GM12878 (cell line): ENCODE results near the gene PLEKHJ1. TPM values are rescaled to one million over a fixed set of nuclear protein-coding genes. Genes with fewer than 3 reads are reported as not detected.
A peak's percentile ranks its signal among the peaks of the same experiment; 100 is the strongest.

Source experiments
- ATAC-seq: fragments of 200-7000 bp; cut with Tn5 transposase; 3 replicates; pipeline ENCODE4 v1.9.1; 2020; ENCODE audit warnings: mild to moderate bottlenecking, moderate library complexity
- BruUV-seq: library from RNA; stranded (reverse); fragments of 400-500 nt; replicated peaks from 2 replicates; lab custom pipeline; 2021; lab: Mats Ljungman, UMichigan
- CTCF ChIA-PET: fragments of 300-600 bp; sonication (Branson Sonifier 250); formaldehyde crosslinking; extraction: SDS; loops from one replicate; lab custom pipeline; 2021; ENCODE audit warnings: inconsistent platforms; lab: Yijun Ruan, JAX
- POLR2A ChIA-PET: fragments of 350-600 bp; formaldehyde crosslinking; extraction: SDS; loops from one replicate; lab custom pipeline; 2021; ENCODE audit warnings: inconsistent platforms; lab: Charles Lee
- RAD21 ChIA-PET: fragments of 300-600 bp; sonication (Branson Sonifier 250); formaldehyde crosslinking; loops from one replicate; lab custom pipeline; 2023; ENCODE audit warnings: antibody characterized with exemption; ENCODE audit not compliant: unreplicated experiment; lab: Charles Lee
- SMC1A ChIA-PET: fragments of 300-600 bp; sonication (Branson Sonifier 250); formaldehyde crosslinking; loops from one replicate; lab custom pipeline; 2023; ENCODE audit not compliant: unreplicated experiment, uncharacterized antibody; lab: Charles Lee
- DNase-seq: peaks from one replicate; pipeline ENCODE4 v3.0.0-alpha.2; 2011; ENCODE audit warnings: low read depth, low spot score
- FAIRE-seq: peaks from 3 replicates; lab custom pipeline; 2011; peaks lifted over from hg19 to GRCh38; lab: Jason Lieb, UNC
- H2AFZ ChIP-seq: 2 replicates; pipeline ENCODE4 v1.6.0; 2011; ENCODE audit warnings: low read depth, low read length, control low read depth; ENCODE audit not compliant: control insufficient read depth
- H3K27ac ChIP-seq: 2 replicates; pipeline ENCODE4 v1.5.1; 2011; ENCODE audit warnings: control low read depth; ENCODE audit not compliant: control insufficient read depth, insufficient read depth
- H3K27me3 ChIP-seq, 2 experiments: replicated peaks in 1 of 2; 2 replicates each; pipeline versions ENCODE4 v1.6.0 to v1.6.1; 2011; ENCODE audit warnings: low read length in 1 of 2; ENCODE audit not compliant: control insufficient read depth in 2 of 2, insufficient read depth in 2 of 2
- H3K36me3 ChIP-seq, 2 experiments: 2 replicates each; pipeline ENCODE4 v1.5.1; 2011; ENCODE audit warnings: low read length in 1 of 2; ENCODE audit not compliant: control insufficient read depth in 2 of 2, insufficient read depth in 2 of 2
- H3K4me1 ChIP-seq: 2 replicates; pipeline ENCODE4 v1.6.1; 2011; ENCODE audit warnings: mild to moderate bottlenecking, low read length, moderate library complexity, mixed read lengths; ENCODE audit not compliant: control insufficient read depth, insufficient read depth
- H3K4me2 ChIP-seq: 2 replicates; pipeline ENCODE4 v1.6.0; 2011; ENCODE audit warnings: control low read depth; ENCODE audit not compliant: control insufficient read depth, insufficient read depth
- H3K4me3 ChIP-seq: fragments of 200-600 bp; sonication (generic); 2 replicates; pipeline ENCODE4 v1.5.1; 2016
- H3K79me2 ChIP-seq: 2 replicates; pipeline ENCODE4 v1.6.0; 2011; ENCODE audit warnings: low read length; ENCODE audit not compliant: control insufficient read depth, insufficient read depth
- H3K9ac ChIP-seq: 2 replicates; pipeline ENCODE4 v1.8.0; 2011; ENCODE audit warnings: low read length, control low read depth, mixed read lengths; ENCODE audit not compliant: control insufficient read depth, insufficient read depth
- H3K9me3 ChIP-seq: replicated peaks from 3 replicates; pipeline ENCODE4 v1.5.1; 2011; ENCODE audit warnings: mild to moderate bottlenecking, low read length; ENCODE audit not compliant: control insufficient read depth, insufficient read depth
- H4K20me1 ChIP-seq: 2 replicates; pipeline ENCODE4 v1.6.0; 2011; ENCODE audit not compliant: control insufficient read depth, insufficient read depth
- ATF2 ChIP-seq: IDR thresholded peaks from 2 replicates; pipeline ENCODE4 v1.6.1; 2012; ENCODE audit warnings: low read length, inconsistent platforms
- BACH1 ChIP-seq: fragments of 450-650 bp; IDR thresholded peaks from 2 replicates; pipeline ENCODE4 v1.6.1; 2017; ENCODE audit warnings: mild to moderate bottlenecking, borderline replicate concordance
- BCL11A ChIP-seq: IDR thresholded peaks from 2 replicates; pipeline ENCODE4 v1.6.1; 2011; ENCODE audit warnings: low read depth, low read length
- GABPA ChIP-seq: IDR thresholded peaks from 2 replicates; pipeline ENCODE4 v1.6.1; 2014; ENCODE audit warnings: antibody characterized with exemption, low read depth, mild to moderate bottlenecking, inconsistent platforms
- IKZF2 ChIP-seq, 2 experiments: fragments of 450-650 bp; IDR thresholded peaks; 2 replicates each; pipeline ENCODE4 v1.6.1; 2017; ENCODE audit warnings: mild to moderate bottlenecking in 2 of 2, moderate library complexity in 2 of 2
- IRF4 ChIP-seq: IDR thresholded peaks from 2 replicates; pipeline ENCODE4 v1.6.1; 2011; ENCODE audit warnings: low read depth, low read length
- LARP7 ChIP-seq: fragments of 450-650 bp; IDR thresholded peaks from 2 replicates; pipeline ENCODE4 v1.6.1; 2017; ENCODE audit warnings: mild to moderate bottlenecking
- MAX ChIP-seq: IDR thresholded peaks from 2 replicates; pipeline ENCODE4 v1.6.1; 2012; ENCODE audit warnings: low read depth, low read length, improper control_type of control experiment
- PBX3 ChIP-seq: IDR thresholded peaks from 2 replicates; pipeline ENCODE4 v1.6.1; 2011; ENCODE audit warnings: mild to moderate bottlenecking, low read depth, low read length, moderate library complexity; ENCODE audit not compliant: insufficient replicate concordance
- POLR2A ChIP-seq: IDR thresholded peaks from 2 replicates; pipeline ENCODE4 v1.6.1; 2011; ENCODE audit warnings: low read depth, mild to moderate bottlenecking, low read length
- RELB ChIP-seq: fragments of 450-650 bp; IDR thresholded peaks from 2 replicates; pipeline ENCODE4 v1.6.1; 2017; ENCODE audit warnings: low read depth, mild to moderate bottlenecking, moderate library complexity
- RUNX3 ChIP-seq: IDR thresholded peaks from 2 replicates; pipeline ENCODE4 v1.6.1; 2012; ENCODE audit warnings: low read length, inconsistent platforms
- SMAD1 ChIP-seq: fragments of 450-650 bp; IDR thresholded peaks from 2 replicates; pipeline ENCODE4 v1.6.1; 2018; ENCODE audit warnings: mild to moderate bottlenecking, low read depth; ENCODE audit not compliant: partially characterized antibody
- SMARCA5 ChIP-seq: fragments of 450-650 bp; IDR thresholded peaks from 2 replicates; pipeline ENCODE4 v1.6.1; 2017; ENCODE audit warnings: mild to moderate bottlenecking
- SREBF2 ChIP-seq: IDR thresholded peaks from 2 replicates; pipeline ENCODE4 v1.6.1; 2012; ENCODE audit warnings: mild to moderate bottlenecking, low read length
- TARDBP ChIP-seq: IDR thresholded peaks from 2 replicates; pipeline ENCODE4 v1.6.1; 2016; ENCODE audit warnings: borderline replicate concordance
- ZNF274 ChIP-seq: IDR thresholded peaks from one replicate; pipeline ENCODE4 v1.8.0; 2011; ENCODE audit not compliant: insufficient read length, insufficient read depth
- WGBS: methylation state at CpG from one replicate; pipeline ENCODE4 v1.1.6; 2016; ENCODE audit warnings: low lambda C conversion rate; ENCODE audit not compliant: insufficient replicate concordance, insufficient coverage; ENCODE audit errors: missing lambda C conversion rate; 5-methylcytosine and 5-hydroxymethylcytosine counted together
- in situ Hi-C: fragments of 300-500 bp; cut with MboI; formaldehyde crosslinking; loops from 9 replicates; pipeline ENCODE4 v1.14.3; 2018; ENCODE audit warnings: mixed read lengths
- intact Hi-C: fragments of 100-400 bp; cut with micrococcal nuclease; formaldehyde crosslinking; loops from one replicate; pipeline ENCODE4 v1.14.2; 2022; ENCODE audit not compliant: unreplicated experiment
- polyA plus RNA-seq, 11 experiments: library from polyadenylated mRNA; depleted of rRNA in 4 of 11; unstranded in 6 of 11; stranded (reverse) in 5 of 11; fragments of >200 nt; fragmentation: Nextera tagmentation in 4 of 11; fragmentation: Illumina TruSeq in 1 of 11; extraction: Ambion mirVana in 4 of 11; extraction: Trizol in 1 of 11; gene quantifications; 1 replicate in 1 of 11; 2 replicates in 10 of 11; pipeline versions ENCODE4 v1.2.1 to v1.2.3, GENCODE V29; 2011 to 2016; ENCODE audit warnings: inconsistent platforms in 2 of 11, missing spikeins in 2 of 11, low read depth in 1 of 11
- total RNA-seq, 4 experiments: library from RNA; depleted of rRNA in 3 of 4; stranded (reverse); fragments of >200 nt in 3 of 4; fragmentation: Illumina TruSeq in 1 of 4; extraction: Trizol in 1 of 4; gene quantifications; 2 replicates each; pipeline versions ENCODE4 v1.2.1 to v1.2.3, GENCODE V29; 2013 to 2021
- TF ChIP-seq, protein P1 (sequence below): IDR thresholded peaks from 2 replicates; pipeline ENCODE4 v1.6.1; 2012; ENCODE audit warnings: low read depth, low read length, improper control_type of control experiment

Gene PLEKHJ1
- total and polyA plus RNA-seq, 10 of the 15 experiments (the other 5 are each of a cell fraction or from before 2014, with no cell fraction given) = 1.3 to 133 (median 75.0) TPM

DNA sequence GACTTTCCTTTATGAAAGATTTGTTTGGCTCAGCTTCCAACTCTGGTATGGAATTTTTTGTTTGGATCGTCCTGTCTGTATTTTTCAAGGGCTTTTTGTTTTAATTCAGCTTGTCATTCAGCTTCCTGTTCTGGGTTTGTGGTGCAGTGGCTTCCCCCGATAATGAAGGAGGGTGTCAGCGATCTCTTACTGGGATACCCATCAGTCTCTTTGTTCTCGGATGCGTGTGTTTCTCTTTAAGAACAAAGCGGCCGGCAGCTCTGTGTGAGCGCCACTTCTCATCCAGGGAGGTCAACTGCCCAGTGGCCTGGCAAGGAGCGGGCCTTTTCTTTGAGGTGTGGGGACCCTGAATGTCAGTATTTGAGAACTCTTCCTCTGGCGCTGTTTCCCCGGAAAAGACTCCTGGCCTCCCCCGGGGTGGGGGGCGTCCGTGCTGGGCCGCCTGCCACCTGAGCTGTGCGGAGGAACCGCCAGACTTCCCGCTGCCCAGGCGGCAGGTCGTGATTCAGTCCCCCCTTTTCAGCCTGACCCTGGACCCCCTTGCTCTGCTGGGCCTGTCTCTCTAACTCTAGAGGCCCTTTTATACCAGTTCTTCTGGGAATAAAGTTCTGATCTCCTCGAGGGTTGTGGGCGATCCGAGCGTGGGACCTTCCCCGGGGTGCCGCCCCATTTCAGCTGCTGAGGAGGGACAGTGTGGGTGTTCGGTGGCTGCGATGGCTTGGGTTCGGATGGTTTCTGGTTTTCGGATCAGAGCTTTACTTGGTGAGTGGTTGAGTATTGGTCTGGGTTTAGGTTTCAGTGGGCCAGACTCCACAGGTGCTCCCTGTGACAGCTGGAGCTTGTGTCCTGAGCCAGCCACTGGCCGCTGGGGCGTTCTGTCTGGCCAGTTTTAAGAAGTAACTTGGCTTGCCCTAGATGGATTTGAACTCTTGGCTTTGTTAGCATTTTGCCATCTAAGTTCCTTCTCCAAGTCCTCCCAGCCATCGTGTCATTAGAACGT, 3.9 kb upstream of the PLEKHJ1 start:
- SMC1A ChIA-PET = interaction anchor here (0.6 to 4.3 kb wide), 14 partner anchors 19 to 388 kb away, joined by 3 to 46 read pairs (median 4); no protein-coding TSS in a partner anchor
- 41% methylated on average over 27 of the region's 34 CpGs for WGBS

More for the DNA sequence above, 3.9 kb upstream of the PLEKHJ1 start:
- DNase-seq (no peak), ATAC-seq (no peak), FAIRE-seq (no peak)
- Histone ChIP-seq H3K27ac (no peak overlapping the region; the same call in 1 of the 2 replicates), H3K27me3 (no peaks in the 10 kb centered on the region), H3K4me1 (peaks cover 13% of the 10 kb centered on the region), H3K4me3 (peak overlapping the region; percentile 81), H2AFZ (no peak overlapping the region), H3K79me2 (peaks cover 77% of the 10 kb centered on the region), H3K9ac (peak overlapping the region; percentile 52), H3K4me2 (peak overlapping the region; percentile 88), H3K9me3 (no peaks in the 10 kb centered on the region), H3K36me3 (peaks cover 15 to 23% of the 10 kb centered on the region in 2 experiments; a peak in 3 of 4 replicates), H4K20me1 (peaks cover 27% of the 10 kb centered on the region)
- intact Hi-C loops = loop anchor here (5.0 to 10.0 kb wide), 3 partner anchors 87 to 152 kb away; partner anchors contain the start of genes IZUMO4, LSM7, MOB3A and SPPL2B
- TF ChIP-seq SMARCA5 = no peak
- no peak for TF ChIP-seq LARP7
- no peak for TF ChIP-seq BCL11A
- TF ChIP-seq ATF2 = no peak
- no peak for TF ChIP-seq SMAD1
- TF ChIP-seq MAX = no peak
- 0 out of 2 replicates have a peak, but pooled peaks have one; percentile 12 for TF ChIP-seq RELB
- TF ChIP-seq BACH1 = no peak
- no peak for TF ChIP-seq SREBF2
- no peak for TF ChIP-seq GABPA
- no peak for TF ChIP-seq IRF4
- no peak for TF ChIP-seq TARDBP
- TF ChIP-seq POLR2A = no peak
- no peak for TF ChIP-seq ZNF274
- TF ChIP-seq RUNX3 = peak; percentile 25; the same call in 1 of the 2 replicates
- peak; percentile 28; a peak in 2 of 4 replicates for TF ChIP-seq IKZF2 (IDR thresholded peaks at IDR 0.05)
- TF ChIP-seq PBX3 = no peak
- TF ChIP-seq, protein P1, sequence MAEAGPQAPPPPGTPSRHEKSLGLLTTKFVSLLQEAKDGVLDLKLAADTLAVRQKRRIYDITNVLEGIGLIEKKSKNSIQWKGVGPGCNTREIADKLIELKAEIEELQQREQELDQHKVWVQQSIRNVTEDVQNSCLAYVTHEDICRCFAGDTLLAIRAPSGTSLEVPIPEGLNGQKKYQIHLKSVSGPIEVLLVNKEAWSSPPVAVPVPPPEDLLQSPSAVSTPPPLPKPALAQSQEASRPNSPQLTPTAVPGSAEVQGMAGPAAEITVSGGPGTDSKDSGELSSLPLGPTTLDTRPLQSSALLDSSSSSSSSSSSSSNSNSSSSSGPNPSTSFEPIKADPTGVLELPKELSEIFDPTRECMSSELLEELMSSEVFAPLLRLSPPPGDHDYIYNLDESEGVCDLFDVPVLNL = no peak
- in situ Hi-C loops = loop anchor here (5.0 kb wide), 1 partner anchor 32 kb away; no protein-coding TSS in a partner anchor
- ChIA-PET CTCF (interaction anchor here (0.7 to 4.7 kb wide), 14 partner anchors 10 to 397 kb away, joined by 3 to 130 read pairs (median 4); no protein-coding TSS in a partner anchor), RAD21 (interaction anchor here (0.6 to 4.2 kb wide), 18 partner anchors 20 to 397 kb away, joined by 3 to 72 read pairs (median 4); partner anchors contain the start of genes AP3D1, GADD45B and LSM7), POLR2A (interaction anchor here (0.9 to 4.0 kb wide), 10 partner anchors 12 to 380 kb away, joined by 3 to 54 read pairs (median 4); partner anchors contain the start of gene LSM7)
- no TSS peak for BruUV-seq
